Hepatocyte (in vitro differentiated cells): ENCODE data around the gene NCR3LG1.

Source experiments
- EZH2 ChIP-seq: fragments of 200-600 bp; sonication (generic); IDR thresholded peaks from 2 replicates; pipeline ENCODE4 v1.6.1; 2016; ENCODE audit warnings: antibody characterized with exemption, mild to moderate bottlenecking, borderline replicate concordance
- EZH2phosphoT487 ChIP-seq: fragments of 200-600 bp; sonication (generic); IDR thresholded peaks from one replicate; pipeline ENCODE4 v1.6.1; 2018; ENCODE audit warnings: antibody characterized with exemption, mild to moderate bottlenecking, low read depth, moderate library complexity; ENCODE audit not compliant: unreplicated experiment, severe bottlenecking
- TF ChIP-seq, protein P1 (sequence below): fragments of 200-600 bp; sonication (generic); IDR thresholded peaks from 2 replicates; pipeline ENCODE4 v1.5.1; 2016; ENCODE audit warnings: antibody characterized with exemption, mild to moderate bottlenecking; ENCODE audit not compliant: poor library complexity

DNA sequence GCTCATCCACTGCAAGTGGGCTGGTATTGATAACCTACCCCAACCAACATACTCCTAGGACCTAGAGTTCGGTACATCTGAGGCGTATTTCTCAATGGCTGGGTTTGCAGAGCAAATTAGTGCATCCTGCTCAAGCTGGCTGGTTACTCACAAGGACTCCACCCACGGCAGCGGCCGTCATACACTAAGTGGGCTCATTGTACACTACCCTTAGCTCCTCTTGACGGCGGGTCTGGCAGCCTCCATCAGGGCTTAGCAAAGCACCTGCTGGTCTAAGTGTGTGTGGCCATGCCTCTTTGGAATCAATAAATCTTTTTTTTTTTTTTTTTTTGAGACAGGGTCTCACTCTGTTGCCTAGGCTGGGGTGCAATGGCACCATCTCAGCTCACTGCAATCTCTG, 57.0 kb downstream of the NCR3LG1 start:
- TF ChIP-seq EZH2 (no peak), EZH2phosphoT487 (no peak)
- TF ChIP-seq, protein P1, sequence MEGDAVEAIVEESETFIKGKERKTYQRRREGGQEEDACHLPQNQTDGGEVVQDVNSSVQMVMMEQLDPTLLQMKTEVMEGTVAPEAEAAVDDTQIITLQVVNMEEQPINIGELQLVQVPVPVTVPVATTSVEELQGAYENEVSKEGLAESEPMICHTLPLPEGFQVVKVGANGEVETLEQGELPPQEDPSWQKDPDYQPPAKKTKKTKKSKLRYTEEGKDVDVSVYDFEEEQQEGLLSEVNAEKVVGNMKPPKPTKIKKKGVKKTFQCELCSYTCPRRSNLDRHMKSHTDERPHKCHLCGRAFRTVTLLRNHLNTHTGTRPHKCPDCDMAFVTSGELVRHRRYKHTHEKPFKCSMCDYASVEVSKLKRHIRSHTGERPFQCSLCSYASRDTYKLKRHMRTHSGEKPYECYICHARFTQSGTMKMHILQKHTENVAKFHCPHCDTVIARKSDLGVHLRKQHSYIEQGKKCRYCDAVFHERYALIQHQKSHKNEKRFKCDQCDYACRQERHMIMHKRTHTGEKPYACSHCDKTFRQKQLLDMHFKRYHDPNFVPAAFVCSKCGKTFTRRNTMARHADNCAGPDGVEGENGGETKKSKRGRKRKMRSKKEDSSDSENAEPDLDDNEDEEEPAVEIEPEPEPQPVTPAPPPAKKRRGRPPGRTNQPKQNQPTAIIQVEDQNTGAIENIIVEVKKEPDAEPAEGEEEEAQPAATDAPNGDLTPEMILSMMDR, result no peak
